Sciatic nerve (tissue), 2 donors: ENCODE results near the gene VN1R5. TPM values are rescaled to one million over a fixed set of nuclear protein-coding genes. Genes with fewer than 3 reads are reported as not detected.
"Not testable (repeated sequence)": the region's sequence is repeated elsewhere in the genome, so short reads cannot be mapped to it uniquely, and the experiment has no call there.

Source experiments
- ATAC-seq: fragments of 200-7000 bp; cut with Tn5 transposase; one replicate; pipeline ENCODE4 v1.9.1; 2020; ENCODE audit warnings: mild to moderate bottlenecking, moderate library complexity
- DNase-seq: peaks from one replicate; pipeline ENCODE4 v3.0.0-alpha.2; 2020; ENCODE audit warnings: low spot score
- intact Hi-C: fragments of 100-400 bp; cut with DNase I; formaldehyde crosslinking; loops from one replicate; pipeline ENCODE4 v1.14.2; 2022
- total RNA-seq: library from RNA; stranded (reverse); fragmentation: NEBNext Ultra II Directional; extraction: Animal tissue kit (Norgen Biotek cat#: 25700); gene quantifications from one replicate; pipeline ENCODE4 v1.2.1, GENCODE V29; 2021
- donor health status: DM: no; HTN: no; CAD: no.
- donor health status: DM: no; HTN: no; CAD: no.

Gene VN1R5
- total RNA-seq, 1 donor from 2014 or later, result not detected

DNA sequence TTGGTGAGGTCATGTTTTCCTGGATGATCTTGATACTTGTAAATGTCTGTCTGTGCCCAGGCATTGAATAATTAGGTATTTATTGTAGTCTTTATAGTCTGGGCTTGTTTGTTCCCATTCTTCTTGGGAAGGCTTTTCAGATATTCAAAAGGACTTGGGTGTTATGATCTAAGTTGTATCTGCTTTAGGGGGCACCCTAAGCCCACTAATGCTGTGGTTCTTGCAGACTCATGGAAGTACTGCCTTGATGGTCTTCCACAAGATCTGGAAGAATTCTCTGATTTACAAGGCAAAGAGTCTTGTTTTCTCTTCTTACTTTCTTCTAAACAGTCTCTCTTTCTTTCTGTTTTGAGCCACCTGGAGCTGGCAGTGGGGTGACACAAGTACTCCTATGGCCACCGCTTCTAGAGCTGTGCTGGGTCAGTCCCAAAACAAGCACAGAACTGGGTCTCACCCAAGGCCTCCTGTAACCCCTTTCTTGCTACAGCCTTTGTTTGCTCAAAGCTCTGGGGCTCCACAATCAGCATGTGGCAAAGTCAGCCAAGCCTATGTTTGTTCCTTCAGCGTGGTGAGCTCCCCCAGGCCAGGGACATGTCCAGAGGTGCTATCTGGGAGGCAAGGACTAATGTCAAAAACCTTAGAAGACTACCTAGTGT lies 12.6 kb downstream of the VN1R5 start:
- ATAC-seq (no peak), DNase-seq (no peak)
- intact Hi-C loops, result no loop called here

DNA sequence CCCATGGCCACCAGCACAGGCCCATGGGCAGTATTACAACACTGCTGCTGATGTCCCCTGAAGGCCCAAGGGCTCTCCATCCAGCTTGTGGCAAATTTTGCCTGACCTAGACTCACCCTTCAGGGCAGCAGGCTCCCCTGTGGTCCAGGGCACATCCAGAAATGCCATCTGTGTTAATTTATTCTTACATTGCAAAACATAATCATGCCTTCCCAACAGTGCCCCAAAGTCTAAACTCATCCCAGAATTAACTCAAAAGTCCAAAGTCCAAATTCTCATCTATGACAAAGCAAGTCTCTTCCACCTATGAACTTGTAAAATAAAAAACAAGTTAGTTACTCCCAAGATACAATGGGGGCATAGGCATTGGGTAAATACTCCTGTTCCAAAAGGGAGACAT lies 13.3 kb downstream of the VN1R5 start:
- DNase-seq, result no peak
- intact Hi-C loops, result no loop called here
- ATAC-seq, result no peak

DNA sequence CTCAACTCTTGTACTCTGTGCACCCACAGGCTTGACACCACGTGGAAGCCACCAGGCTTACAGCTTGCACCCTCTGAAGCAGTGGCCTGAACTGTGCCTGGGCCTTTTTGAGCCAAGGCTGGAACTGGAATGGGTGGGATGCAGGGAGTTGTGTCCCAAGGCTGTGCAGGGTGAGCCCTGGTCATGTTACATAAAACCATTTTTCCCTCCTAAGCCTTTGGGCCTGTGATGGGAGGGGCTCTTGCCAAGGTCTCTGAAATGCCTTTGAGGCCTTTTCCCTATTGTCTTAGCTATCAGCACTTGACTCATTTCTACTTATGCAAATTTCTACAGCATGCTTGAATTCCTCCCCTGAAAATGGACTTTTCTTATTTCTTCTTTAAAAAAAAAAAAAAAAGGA lies 14.1 kb downstream of the VN1R5 start:
- no peak for ATAC-seq
- intact Hi-C loops, result no loop called here

DNA sequence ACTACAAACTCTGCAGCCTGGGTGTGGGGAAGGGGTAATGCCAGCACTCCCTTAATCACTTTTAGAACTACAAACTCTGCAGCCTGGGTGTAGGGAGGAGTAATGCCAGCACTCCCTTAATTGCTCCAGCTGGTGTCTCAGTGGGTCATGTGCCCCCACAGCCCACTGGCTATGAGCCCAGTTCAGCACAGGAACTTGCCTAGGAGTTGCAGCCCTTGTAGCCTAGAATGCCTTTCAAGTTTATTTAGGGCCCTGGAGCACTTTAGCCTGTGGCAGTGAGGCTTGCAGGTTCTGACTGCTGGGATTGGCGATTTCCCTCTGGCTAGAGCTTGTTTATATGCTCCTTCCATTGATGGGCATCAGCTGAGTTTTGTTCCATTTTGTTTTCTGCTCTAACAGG lies 17.1 kb downstream of the VN1R5 start:
- ATAC-seq, result no peak
- intact Hi-C loops, result no loop called here

More for the DNA sequence above, 14.1 kb downstream of the VN1R5 start:
- no peak for DNase-seq

DNA sequence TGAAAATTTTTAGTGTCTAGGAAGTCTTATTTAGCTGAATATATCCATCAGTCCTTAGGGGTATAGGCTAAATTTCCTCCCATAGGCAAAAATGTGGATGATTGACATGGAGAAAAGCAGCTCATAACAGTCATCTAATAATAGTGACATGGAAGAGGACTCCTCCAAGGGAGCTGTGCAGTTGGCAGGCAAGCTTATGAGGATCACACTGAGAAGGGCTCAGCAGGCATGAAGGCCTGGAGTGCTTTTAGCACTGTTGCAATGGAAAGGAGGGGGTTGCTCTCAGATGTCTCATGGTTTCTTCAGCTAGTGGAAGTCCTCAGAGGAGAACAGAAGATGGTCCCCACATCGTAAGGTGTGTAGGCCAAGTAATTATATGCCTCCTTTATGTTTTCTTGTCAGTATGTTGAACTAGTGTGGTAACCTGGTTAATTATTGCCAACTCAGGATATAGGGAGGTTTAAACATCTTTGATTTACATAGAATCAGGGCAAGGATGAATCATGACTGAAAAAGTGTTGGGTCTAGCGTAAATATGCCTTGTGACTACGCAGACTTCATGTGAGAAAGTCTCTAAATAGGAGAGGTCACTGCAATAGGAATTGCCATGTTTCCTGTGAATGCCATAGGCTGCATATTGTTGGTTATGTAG lies 18.9 kb downstream of the VN1R5 start:
- DNase-seq, result no peak
- no peak for ATAC-seq
- intact Hi-C loops, result no loop called here

More for the DNA sequence above, 17.1 kb downstream of the VN1R5 start:
- no peak for DNase-seq

DNA sequence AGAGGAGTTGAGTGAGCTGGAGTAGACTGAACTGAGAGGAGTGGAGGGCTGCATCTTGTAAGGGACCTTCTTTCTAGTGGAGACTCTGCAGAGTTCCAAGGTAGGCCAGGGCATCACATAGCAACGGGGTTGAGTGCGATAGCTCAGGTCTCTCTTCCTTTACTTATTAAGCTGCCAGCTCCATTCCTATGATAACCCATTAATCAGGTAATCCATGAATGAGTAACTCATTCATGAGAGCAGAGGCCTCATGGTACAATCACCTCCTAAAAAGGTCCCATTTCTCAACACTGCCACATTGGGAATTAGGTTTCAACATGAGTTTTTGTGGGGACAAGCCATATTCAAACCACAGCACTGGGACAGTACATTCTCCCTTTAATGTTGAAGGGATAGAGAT lies 21.3 kb downstream of the VN1R5 start:
- ATAC-seq, result no peak
- DNase-seq, result no peak
- intact Hi-C loops, result no loop called here

DNA sequence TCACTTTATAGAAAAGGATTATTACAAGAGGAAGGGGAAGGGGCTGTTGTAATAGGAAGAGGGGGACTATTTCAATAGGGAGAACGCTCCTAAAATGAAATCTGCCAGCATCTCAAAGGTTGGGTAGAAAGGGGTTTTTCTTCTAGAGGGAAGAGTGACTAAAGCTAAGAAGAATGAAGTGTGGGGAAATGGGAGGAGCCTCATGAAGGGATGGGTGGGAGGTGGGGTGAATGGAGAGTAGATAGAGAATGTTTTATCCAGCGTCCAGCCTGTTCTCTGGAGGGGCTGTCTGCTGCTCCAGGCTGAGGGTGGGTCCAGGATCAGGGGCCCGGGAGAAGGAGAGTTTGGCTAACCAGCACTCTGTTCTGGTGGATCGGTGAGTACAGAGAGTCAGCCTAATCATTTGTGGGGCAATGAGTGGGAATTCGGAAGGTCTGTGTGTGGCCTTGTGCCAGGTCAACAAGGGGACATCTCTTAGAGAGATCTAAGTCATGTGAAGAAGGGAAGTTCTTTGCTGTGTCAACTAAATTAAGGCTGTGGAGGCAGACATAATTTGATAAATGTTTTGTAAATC lies 25.2 kb downstream of the VN1R5 start:
- intact Hi-C loops, result no loop called here
- ATAC-seq (no peak), DNase-seq (no peak)

DNA sequence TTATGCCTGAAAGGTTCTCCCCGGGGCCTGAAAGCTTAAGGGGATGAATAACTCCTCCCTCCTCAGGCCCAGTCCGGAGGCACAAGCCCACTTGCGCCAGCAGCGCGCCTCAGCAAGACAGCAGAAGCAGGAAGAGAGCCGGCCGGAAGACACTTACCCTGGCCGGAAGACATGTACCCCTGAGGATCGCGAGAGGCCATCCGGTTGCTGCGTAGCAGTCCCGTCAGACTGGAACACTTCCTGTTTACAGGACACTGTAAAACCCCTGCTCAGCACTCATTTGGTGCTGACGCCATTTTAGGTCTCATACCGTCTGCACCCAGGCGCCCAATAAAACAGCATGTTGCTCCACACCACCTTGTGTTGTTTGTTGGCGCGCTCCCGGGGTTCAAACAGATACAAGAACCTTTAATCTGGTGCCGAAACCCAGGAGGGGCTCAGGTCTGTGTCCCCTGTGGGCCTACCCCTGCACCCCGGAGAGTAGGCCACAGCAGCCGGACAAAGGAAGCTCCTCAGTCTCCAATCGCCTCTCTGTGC lies 30.3 kb downstream of the VN1R5 start:
- intact Hi-C loops, result no loop called here
- DNase-seq, result no peak
- ATAC-seq, result no peak

DNA sequence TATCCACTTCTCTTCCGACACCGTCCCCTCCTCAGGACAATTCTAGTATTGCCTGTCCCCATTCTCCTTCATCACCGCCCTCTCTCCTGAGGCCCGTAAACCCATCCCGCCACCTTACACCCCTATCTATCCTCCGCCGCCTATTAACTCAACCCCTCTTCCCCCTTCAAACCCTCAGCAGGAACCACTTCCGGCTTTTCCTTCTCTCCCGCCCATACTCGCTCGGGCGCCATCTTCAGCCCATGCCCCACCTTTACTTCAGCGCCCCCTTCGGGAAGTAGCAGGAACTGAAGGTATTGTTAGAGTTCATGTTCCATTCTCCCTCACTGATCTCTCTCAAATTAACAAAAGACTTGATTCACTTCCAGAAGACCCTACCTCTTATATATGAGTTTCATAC lies 31.6 kb downstream of the VN1R5 start:
- no peak for ATAC-seq
- intact Hi-C loops, result no loop called here
- no peak for DNase-seq

DNA sequence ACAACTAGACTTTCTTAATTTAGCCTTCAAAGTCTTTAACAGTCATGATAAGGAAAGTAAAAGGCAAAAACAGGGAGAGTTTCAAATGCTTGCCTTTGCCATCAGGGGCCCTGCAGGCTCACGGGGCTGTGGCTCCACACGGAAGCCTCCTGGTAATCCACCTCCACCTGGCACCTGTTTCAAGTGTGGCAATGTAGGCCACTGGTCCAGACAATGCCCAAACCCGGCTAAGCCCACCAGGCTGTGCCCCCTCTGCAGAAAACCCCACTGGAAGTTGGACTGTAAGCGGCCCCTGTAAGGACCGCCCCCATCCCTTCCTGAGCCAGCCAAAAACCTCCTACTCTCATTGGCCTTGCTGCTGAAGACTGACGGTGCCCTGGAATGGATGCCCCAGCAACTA lies 32.5 kb downstream of the VN1R5 start:
- DNase-seq, result no peak
- intact Hi-C loops, result no loop called here
- ATAC-seq, result no peak

DNA sequence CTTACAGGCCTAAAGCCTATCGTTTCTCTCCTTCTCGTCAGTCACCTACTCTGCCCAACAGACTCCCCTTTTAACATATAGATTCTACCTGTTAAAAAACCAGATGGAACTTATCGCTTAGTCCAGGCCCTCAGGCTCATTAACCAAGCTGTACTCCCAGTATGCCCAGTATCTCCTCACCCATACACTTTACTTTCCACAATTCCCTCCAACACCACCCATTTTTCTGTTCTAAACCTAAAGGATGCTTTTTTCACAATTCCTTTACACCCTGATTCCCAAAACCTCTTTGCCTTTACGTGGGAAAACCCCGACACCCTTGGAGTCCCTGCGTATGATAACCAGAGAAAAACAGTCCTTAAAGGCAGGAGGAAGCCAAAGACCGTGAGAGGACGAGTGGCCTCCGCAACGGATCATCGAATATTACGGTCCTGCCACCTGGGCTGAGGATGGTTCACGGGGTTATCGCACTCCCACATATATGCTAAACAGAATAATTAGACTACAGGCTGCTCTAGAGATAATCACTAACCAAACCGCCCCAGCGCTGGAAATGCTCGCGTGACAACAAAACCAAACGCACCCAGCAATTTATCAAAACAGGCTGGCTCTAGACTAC lies 33.5 kb downstream of the VN1R5 start:
- intact Hi-C loops, ATAC-seq: not testable (repeated sequence)

DNA sequence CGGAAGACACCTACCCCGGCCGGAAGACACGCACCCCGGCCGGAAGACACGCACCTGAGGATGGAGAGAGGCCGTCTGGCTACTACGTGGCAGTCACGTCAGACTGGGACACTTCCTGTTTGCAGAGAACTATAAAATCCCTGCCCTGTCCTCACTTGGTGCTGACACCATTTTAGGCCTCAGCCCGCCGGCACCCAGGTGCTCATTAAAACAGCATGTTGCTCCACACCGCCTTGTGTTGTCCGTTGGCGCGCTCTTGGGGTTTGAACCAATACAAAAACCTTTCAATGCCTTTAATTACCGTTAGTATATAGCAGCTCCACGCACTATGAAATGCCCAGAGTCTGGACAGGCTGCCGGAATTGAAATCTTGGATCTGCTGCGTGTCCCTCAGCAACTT lies 34.7 kb downstream of the VN1R5 start:
- intact Hi-C loops, result no loop called here
- no peak for DNase-seq
- ATAC-seq, result no peak

More for the DNA sequence above, 33.5 kb downstream of the VN1R5 start:
- DNase-seq, result not testable (repeated sequence)

DNA sequence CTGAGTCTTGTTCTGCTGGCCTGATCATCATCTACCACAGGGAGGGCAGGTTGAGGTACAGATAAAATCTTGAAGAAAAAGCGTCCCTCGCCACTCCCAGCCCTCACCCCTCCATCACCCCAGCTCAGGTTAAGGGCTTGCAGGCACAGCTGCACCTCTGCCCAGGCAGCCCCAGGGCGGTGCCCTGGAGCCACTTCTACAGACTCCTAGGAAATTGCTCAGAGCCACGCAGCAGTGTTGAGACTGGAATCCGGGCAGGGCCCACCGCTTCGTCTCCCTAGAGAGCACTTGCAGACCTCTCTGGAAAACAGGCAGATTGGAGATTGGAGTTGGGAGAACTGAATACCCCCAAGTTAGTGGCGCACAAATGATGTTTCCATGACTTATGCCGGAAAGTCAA lies 35.3 kb downstream of the VN1R5 start:
- DNase-seq (no peak), ATAC-seq (no peak)
- intact Hi-C loops, result no loop called here

DNA sequence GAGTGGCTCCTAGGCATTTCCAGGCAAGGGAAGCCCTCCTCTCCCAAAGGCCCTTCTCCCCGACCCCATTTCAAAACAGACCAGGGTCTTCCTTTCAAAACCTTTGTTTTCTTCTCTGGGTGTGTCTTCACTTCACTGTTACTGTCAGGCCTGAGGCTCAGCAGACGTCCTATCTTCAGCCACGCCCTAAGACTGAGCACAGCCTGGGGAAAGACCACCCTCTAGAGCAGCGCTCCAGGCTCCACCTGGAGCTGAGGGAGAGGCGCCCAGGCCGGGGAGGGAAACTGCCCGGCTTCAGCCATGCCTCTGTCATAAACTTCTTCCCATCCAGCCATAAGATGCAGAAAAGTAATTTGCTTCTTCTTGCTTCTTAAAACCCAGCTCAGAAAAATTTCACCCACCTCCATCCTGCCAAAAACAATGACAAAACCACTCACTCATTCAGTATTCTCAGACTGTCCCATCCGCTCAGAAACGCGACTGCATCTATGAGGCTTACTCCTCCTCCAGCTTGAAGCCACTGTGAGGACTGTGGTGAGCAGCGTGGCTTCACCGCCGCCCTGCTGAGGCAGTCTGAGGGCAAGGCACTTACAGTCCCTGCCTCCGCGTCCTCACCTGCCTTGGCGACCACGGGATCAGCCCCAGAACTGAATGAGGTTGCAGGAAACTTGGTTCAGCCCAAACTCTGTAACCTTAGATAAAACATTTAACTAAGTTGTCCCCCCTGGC lies 36.1 kb downstream of the VN1R5 start:
- DNase-seq (no peak), ATAC-seq (no peak)
- intact Hi-C loops, result no loop called here

DNA sequence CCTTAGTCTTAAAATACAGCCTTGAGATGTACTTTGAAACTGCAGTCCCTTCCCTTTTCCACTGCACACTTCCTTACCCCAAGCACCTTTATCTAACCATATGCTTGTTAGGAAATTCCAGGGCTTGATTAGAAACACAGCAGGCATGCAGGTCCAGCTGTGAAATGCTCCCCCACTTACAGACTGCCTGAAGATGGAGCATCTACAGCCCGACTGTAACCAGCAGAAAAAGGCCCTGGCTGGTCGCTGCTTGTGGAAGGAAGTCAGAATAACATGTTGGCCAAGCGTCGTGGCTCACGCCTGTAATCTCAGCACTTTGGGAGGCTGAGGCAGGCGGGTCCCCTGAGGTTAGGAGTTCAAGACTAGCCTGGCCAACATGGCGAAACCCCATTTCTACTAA lies 37.2 kb downstream of the VN1R5 start:
- ATAC-seq (no peak), DNase-seq (no peak)
- intact Hi-C loops, result no loop called here

DNA sequence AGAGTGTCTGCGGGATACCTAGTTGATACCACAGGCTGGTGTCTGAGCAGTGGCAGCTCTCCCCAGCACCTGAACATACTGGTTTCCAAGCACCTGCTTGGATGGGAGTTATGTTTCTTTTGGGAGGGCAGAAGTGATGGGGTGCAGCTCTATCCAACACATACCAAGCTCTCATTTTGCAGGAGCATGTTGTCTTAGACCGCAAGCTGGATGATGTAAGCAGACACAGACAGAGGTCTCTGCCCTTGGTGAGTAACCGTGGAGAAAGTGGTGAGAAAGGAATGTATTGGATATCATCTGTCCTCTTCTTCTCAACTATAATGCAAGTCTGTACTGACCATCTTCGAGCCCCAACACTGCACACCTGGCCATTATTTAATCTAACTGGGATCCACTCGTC lies 38.4 kb downstream of the VN1R5 start:
- intact Hi-C loops, result no loop called here
- ATAC-seq (no peak), DNase-seq (no peak)

DNA sequence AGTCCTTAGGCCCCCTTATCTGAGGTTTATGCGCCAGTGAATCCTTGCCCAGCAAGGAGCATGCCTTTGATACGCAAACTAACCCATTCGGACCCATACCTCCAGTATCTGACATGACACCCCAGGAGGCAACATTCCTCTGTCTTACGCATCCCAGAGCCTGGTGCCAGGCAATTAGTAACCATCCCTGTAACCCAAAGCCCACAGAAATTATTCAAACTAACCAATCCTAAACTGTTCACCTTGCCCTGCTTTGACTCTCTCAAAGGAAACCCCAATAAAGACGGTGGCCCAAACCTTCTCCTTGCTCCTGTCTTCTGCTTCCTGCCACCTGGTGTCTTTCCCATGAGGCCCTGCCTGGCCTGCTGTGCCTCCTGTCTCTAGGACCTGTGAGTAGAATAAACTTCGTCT lies 39.4 kb downstream of the VN1R5 start:
- intact Hi-C loops, result no loop called here
- DNase-seq (no peak), ATAC-seq (no peak)

DNA sequence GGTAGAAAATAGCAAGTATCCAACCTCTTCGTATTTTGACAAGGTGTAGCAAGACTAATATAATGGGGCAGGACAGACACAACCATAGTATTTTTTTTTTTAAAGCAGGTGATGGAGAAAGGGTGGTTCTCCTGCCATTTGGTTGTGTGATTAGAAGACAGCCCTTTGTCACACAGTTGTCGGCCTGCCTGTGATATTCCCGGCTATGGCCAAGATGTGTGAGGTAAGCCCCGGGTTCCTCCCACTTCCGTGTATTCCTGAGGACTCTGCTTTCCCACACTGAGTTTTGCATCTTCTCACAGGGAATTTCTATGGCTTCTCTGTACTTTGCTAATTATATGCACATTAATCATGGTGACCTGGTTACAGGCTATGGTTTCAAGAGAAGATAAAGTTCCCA lies 39.9 kb downstream of the VN1R5 start:
- ATAC-seq (no peak), DNase-seq (no peak)
- intact Hi-C loops, result no loop called here

DNA sequence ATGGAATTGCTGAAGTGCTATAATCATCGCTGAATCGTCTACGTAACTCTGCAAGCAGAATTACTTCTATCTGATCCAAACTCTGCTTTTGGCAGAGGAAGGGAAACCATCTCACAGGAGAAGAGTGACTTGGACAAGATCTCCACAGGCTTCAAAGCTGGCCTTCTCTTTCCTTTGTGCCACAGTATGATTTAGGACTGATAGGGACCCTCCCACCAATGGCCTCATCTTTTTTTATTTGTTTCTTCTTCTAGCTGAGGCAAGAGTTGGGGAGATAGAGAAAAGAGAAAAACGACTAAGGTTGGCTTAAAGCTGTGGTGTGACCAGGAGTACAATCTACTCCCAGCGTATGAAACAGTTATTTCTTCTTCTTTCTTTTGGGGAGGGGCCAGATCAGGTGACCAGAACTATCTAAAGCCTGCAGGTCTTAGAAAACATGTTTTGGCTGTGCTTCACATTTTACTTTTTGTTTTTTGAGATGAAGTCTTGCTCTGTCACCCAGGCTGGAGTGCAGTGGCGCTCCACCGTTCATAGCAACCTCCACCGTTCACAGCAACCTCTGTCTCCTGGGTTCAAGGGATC lies 40.8 kb downstream of the VN1R5 start:
- ATAC-seq (no peak), DNase-seq (no peak)
- intact Hi-C loops, result no loop called here
